GM19193 (cell line): ENCODE results near the gene NTSR1.

Experiments
- POLR2A ChIP-seq: IDR thresholded peaks from 4 replicates; pipeline ENCODE4 v1.6.1; 2011; ENCODE audit not compliant: insufficient read depth, insufficient read length; ENCODE audit errors: extremely low read depth

Gene NTSR1

DNA sequence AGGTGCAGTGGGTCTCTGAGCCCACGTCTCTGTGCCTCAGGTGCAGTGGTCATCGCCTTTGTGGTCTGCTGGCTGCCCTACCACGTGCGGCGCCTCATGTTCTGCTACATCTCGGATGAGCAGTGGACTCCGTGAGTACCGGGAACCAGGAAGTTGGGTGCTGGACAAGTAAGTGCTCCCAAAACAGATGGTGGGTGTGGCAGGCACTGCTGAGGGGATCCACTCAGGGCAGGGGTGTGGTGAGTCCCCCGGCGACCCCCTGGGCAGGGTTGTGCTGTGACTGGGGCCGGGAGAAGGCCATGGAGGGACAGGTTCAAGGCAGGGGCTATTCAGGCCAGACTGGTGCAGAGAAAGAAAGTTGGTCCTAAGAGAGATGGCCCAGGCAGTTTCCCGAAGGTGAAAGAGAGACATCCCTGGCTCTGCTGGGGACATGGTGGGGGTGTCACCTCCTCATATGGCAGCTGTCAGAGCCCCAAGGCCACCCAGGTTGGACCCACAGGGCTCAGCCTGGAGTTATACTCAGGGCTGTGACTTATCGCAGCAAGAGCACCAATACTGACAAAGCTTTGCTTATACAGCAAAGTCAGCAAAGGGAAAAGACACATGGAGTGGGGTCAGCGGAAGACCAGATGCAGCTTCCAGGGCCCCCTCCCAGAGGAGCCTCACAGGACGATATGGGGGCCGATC, 49.7 kb downstream of the NTSR1 start:
- TF ChIP-seq POLR2A, result no peak

DNA sequence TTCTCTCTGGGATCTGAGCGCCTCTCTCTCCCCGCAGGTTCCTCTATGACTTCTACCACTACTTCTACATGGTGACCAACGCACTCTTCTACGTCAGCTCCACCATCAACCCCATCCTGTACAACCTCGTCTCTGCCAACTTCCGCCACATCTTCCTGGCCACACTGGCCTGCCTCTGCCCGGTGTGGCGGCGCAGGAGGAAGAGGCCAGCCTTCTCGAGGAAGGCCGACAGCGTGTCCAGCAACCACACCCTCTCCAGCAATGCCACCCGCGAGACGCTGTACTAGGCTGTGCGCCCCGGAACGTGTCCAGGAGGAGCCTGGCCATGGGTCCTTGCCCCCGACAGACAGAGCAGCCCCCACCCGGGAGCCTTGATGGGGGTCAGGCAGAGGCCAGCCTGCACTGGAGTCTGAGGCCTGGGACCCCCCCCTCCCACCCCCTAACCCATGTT, 51.4 kb downstream of the NTSR1 start:
- TF ChIP-seq POLR2A, result no peak

DNA sequence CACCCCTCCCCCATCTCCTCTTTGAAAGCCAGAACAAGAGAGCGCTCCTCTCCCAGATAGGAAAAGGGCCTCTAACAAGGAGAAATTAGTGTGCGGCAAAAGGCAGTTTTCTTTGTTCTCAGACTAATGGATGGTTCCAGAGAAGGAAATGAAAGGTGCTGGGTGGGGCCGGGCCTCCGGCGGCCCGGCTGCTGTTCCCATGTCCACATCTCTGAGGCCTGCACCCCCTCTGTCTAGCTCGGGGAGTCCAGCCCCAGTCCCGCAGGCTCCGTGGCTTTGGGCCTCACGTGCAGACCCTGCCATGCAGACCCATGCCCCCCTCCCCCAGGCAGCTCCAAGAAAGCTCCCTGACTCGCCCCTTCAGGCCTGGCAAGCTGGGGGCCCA, 51.8 kb downstream of the NTSR1 start:
- TF ChIP-seq POLR2A, result no peak

DNA sequence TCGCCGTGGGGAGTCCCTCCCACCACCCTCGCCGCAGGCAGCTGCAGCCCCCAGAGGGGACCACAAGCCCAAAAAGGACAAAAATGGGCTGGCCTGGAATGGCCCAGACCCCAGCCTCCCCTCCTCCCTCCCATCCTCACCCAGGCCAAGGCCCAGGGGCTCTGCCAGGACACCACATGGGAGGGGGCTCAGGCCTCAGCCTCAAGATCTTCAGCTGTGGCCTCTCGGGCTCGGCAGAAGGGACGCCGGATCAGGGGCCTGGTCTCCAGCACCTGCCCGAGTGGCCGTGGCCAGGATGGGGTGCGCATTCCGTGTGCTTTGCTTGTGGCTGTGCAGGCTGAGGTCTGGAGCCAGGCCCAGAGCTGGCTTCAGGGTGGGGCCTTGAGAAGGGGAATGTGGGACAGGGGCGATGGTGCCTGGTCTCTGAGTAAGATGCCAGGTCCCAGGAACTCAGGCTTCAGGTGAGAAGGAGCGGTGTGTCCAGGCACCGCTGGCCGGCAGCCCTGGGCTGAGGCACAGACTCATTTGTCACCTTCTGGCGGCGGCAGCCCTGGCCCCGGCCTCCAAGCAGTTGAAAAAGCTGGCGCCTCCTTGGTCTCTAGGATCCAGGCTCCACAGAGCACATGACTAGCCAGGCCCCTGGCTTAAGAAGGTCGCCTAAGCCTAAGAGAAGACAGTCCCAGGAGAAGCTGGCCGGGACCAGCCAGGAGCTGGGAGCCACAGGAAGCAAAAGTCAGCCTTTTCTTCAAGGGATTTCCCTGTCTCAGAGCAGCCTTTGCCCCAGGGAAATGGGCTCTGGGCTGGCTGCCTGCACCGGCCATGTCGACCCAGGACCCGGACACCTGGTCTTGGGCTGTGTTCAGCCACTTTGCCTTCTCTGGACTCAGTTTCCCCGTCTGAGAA, 52.5 kb downstream of the NTSR1 start:
- no peak for TF ChIP-seq POLR2A

DNA sequence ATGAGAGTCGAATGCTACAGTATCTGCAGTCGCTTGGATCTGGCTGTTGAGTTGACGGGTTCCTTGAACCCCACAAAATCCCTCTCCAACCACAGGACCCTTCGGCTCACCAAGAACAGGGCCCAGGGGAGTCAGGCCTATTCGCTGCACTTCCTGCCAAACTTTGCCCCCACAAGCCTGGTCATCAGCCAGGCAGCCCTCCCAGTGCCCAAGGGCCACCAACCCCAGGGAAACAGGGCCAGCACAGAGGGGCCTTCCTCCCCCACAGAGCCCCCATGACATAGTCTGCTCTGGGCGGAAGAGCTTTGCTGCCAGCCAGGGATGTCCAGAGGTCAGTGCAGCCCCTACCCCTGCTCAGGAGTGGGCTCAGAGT, 53.1 kb downstream of the NTSR1 start:
- TF ChIP-seq POLR2A, result no peak

DNA sequence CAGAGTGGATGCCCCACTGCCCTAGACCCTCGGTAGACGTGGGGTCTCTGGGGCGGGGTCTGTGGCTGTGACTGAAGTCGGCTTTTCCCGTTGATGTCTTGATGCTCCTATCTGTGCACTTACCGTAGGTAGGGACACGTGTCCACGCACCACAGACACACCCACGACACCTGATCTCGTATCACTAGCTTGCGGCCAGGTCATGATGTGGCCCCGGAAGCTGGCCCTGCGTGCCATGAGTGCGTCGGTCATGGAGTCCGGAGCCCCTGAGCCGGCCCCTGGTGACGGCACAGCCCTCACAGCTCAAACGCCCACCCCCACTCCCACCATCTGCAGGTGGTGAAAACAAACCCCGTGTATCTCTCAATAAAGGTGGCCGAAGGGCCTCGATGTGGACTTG, 53.7 kb downstream of the NTSR1 start:
- no peak for TF ChIP-seq POLR2A

DNA sequence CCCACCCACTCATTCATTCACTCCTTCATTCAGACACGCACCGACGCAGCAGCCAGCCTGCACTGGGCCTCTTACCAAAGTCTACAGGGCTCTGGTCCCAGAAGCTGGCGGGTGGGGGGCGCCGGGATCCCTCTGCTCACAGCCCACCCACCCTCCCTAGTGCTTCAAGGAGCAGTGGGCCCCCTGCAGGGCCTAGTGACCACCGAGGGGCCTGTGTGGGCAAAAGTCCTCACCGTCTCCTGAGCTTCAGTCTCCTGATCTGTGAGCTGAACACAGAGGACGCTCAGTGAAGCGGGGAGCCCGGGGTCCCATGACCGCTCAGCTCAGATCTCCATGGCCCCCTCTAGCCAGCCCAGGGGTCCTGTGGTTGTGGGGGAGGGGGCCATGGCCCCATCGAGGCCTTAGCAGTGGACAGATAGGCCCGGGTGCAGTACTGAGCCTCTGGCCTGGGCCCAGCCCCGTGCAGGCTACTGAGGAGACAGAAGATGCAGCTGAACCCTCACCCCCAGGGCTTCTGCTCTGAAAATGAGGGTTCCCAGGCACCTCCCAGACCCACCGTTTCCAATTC, 54.2 kb downstream of the NTSR1 start:
- TF ChIP-seq POLR2A, result no peak

DNA sequence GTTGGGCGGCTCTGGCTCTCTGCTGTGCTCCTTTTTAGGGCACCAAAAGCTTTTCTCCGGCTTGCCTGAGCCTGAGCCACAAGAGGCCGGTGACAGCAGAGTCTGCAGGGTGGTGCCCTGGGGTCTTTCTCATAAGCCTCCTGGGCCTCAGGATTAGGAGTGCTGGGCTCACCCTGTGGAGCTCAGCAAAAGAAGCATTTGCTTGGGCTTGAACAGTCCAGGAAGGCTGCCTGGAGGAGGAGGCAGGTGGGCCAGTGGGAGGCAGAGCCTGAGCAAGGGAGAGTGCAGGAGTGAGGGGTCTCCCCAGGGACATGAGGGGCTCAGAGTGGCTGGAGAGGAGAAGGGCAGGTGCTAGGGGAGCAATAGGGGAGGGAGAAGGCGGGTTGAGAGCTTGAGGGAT, 54.8 kb downstream of the NTSR1 start:
- TF ChIP-seq POLR2A, result no peak

DNA sequence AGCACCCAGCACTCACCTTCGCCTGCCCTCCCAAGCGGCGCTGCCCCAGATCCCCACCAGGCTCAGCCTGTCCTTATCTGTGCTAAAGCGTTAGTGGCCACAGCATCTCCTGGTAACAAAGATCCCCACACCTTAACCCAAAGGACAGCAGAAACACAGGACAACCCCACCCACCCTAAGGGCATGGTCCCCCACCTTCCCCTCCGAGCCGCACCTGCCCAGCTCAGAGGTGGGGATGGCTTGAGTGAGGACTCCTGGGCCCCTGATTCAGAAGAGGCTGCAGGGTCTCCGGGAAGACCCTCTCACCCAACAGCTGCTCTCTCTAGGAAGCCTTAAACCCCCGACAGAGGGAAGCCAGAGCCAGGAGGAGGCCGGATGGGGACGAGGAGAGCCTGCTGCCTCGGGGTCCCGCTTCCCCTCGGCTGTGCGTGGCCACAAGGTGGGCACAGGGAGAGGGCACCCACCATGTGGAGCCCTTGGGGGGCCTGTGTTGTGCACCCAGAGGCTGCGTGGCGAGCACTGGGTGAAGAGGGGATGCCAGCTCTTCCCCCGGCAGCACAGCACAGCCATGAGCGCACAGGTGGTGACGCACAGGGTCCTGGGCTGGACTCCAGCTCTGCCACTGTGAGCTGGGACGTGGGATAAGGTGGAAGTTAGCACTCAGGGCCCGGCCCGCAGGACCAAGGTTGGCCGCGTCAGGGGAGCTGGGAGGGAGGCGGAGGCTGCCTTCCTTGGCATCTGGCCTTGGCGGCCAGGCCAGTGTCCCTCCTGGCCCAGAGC, 55.7 kb downstream of the NTSR1 start:
- TF ChIP-seq POLR2A, result no peak

DNA sequence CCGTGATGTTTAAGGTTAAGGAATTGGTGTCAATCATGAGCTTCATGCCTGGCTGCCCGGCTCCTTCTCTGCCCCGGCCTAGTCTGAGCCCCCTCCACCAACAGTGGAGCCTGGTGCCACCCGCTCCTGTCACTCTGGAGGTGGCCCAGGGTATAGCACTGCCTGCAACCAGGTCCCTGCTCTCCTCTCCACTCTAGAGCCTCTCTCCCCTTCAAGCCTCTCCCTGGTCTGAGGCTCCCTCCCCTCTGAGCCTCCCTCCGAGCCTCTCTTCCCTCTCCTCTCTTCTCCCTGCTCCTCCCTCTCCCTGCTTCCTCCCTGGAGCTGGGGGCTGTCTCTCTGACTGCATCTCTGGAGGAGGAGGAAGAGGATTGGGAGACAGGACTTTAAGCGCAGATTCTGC, 56.4 kb downstream of the NTSR1 start:
- TF ChIP-seq POLR2A, result no peak

DNA sequence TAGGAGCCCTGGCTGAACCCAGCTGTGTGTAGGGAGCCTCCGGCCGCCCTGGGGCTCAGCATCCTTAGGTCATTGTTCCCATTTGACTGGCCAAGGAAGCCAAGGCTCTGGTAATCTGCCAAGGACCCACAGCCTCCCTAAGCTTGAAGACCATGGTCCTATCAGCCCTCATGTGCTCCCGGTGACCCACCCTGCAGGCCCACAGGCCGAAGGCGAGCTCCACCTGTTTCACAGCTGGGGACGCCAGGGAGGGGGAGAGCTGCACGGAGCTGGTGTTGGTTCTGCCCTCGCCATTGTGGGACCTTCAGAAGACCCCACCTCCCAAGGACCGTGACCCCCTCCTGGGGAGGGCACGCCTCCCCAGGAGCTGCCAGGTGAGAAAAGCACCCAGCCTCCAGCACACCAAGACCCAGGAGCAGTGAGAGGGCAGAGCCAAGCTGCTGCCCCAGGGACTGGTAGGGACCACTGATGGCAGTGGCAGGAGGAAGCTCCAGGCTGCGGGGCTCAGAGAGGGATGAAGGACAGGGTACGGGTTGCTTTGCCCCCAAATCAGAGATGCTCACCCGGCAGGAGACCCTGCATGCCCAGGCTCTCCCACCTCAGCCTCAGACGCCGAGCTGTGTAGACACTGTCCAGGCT, 56.9 kb downstream of the NTSR1 start:
- TF ChIP-seq POLR2A, result no peak

DNA sequence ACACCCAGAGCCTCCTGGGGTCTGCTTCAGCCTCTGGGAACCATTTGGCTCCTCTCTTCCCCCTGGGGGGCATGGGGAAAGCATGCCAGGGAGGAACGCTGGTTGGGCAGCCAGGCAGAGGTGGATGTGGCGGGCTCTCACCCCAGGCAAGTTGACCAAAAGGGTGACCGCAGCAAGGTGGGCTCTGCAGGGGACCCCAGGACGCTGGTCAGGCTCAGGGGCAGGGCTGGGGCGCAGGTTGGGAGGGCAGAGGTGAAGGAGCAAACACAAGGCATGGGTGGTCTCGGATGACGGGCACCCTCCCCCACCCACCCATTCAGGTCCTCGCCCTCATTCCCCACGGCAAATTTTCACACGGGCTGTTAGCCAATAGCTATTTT, 57.4 kb downstream of the NTSR1 start:
- TF ChIP-seq POLR2A, result no peak

DNA sequence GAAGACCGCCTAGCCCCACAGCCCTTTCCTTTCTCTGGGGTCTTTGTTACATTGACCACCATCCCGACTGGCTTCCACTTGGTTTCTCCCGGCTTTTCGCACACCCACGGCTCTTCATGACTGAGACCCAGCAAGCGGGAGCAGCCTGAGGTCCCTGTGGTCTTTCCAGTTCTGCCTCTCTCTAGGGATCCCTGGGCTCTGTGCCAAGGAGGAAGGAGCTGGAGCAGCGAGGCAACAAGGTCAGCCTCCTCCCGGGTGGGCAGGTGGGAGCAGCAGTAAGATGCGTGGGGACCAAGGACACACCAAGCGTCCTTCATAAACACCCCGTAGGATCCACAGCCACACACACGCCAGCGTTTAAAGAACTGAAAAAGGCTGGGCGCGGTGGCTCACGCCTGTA, 58.1 kb downstream of the NTSR1 start:
- no peak for TF ChIP-seq POLR2A

DNA sequence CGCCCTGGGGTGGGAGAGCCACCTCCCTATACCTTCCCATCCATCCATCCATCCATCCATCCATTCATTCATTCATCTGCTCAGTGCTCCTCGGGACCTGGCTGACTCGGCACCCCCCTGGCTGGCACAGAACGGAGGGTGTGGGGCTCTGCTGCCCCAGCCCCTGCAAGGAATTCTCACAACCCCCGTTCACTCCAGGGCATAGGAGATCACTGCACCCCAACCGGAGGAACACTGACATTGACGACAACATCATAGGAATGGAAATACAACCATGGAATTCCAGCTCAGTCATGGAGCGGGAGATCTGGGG, 59.6 kb downstream of the NTSR1 start:
- no peak for TF ChIP-seq POLR2A
